Right atrium auricular region (tissue), 2 donors: ENCODE measurements around the gene PCDHGA6. TPM values are rescaled to one million over a fixed set of nuclear protein-coding genes. Genes with fewer than 3 reads are reported as not detected.
"Not testable (repeated sequence)": the region's sequence is repeated elsewhere in the genome, so short reads cannot be mapped to it uniquely, and the experiment has no call there.

Source experiments
- DNase-seq: peaks from one replicate; pipeline ENCODE4 v3.0.0-alpha.2; 2019; ENCODE audit warnings: low spot score
- H3K27ac ChIP-seq, 2 donors: fragments of 200-600 bp; sonication (generic); 1 replicate in 1 of 2; 2 replicates in 1 of 2; pipeline ENCODE4 v1.5.1; 2016 to 2019
- H3K27me3 ChIP-seq, 2 donors: fragments of 200-600 bp; sonication (generic); one replicate each; pipeline versions ENCODE4 v1.5.1 to v1.6.0; 2017 to 2019
- H3K36me3 ChIP-seq: fragments of 200-600 bp; sonication (generic); one replicate; pipeline ENCODE4 v1.5.1; 2016
- H3K4me1 ChIP-seq, 2 donors: fragments of 200-600 bp; sonication (generic); one replicate each; pipeline versions ENCODE4 v1.5.1 to v1.6.0; 2017 to 2019
- H3K4me3 ChIP-seq, 2 donors: fragments of 200-600 bp; sonication (generic); 1 replicate in 1 of 2; 2 replicates in 1 of 2; pipeline ENCODE4 v1.5.1; 2017 to 2019; ENCODE audit warnings: mild to moderate bottlenecking in 1 of 2, moderate library complexity in 1 of 2
- H3K9me3 ChIP-seq, 2 donors: fragments of 200-600 bp; sonication (generic); one replicate each; pipeline ENCODE4 v1.5.1; 2019
- total RNA-seq, 2 donors: library from RNA; depleted of rRNA; stranded (reverse); fragments of >200 nt; gene quantifications; one replicate each; pipeline ENCODE4 v1.1.0, GENCODE V29; 2016
- TF ChIP-seq, protein P1 (sequence below), 2 donors: fragments of 200-600 bp; sonication (generic); IDR thresholded peaks; one replicate each; pipeline ENCODE4 v1.5.1; 2019; ENCODE audit warnings: antibody characterized with exemption in 2 of 2

The PCDHGA6 gene
- total RNA-seq, 2 donors from 2014 or later: 4.7 to 5.3 TPM

DNA sequence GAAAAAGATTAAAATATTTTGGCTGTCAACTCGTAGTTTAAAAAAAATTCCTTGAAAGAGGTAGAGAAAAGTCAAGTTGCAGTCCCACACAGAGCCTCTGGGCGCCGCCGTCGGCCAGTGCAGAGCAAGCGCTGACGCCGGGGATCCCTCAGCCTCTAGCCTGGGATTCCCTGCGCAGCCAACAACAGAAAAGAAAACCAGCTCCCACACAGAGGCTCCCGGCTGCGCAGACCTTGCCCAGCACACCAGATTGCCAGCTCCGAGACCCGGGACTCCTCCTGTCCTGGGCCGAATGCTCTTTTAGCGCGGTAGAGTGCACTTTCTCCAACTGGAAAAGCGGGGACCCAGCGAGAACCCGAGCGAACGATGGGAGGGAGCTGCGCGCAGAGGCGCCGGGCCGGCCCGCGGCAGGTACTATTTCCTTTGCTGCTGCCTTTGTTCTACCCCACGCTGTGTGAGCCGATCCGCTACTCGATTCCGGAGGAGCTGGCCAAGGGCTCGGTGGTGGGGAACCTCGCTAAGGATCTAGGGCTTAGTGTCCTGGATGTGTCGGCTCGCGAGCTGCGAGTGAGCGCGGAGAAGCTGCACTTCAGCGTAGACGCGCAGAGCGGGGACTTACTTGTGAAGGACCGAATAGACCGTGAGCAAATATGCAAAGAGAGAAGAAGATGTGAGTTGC, 43.9 kb downstream of the PCDHGA6 start, which contains the start of gene PCDHGB7:
TSS of gene PCDHGB7 (plus strand) at position 184 of the 679 bp plus-strand sequence. CDS start at position 367, 183 bp downstream.
- Histone ChIP-seq H3K4me3 (peak within 1 kb of the TSS; percentile 31 to 44), H3K4me1 (peaks cover 0 to 13% of the 10 kb centered on the region in 2 donors), H3K27ac (peak within 1 kb of the TSS in 1 of 2 donors; percentile 33), H3K9me3 (peaks cover 36 to 84% of the 10 kb centered on the region in 2 donors)
- TF ChIP-seq, protein P1, sequence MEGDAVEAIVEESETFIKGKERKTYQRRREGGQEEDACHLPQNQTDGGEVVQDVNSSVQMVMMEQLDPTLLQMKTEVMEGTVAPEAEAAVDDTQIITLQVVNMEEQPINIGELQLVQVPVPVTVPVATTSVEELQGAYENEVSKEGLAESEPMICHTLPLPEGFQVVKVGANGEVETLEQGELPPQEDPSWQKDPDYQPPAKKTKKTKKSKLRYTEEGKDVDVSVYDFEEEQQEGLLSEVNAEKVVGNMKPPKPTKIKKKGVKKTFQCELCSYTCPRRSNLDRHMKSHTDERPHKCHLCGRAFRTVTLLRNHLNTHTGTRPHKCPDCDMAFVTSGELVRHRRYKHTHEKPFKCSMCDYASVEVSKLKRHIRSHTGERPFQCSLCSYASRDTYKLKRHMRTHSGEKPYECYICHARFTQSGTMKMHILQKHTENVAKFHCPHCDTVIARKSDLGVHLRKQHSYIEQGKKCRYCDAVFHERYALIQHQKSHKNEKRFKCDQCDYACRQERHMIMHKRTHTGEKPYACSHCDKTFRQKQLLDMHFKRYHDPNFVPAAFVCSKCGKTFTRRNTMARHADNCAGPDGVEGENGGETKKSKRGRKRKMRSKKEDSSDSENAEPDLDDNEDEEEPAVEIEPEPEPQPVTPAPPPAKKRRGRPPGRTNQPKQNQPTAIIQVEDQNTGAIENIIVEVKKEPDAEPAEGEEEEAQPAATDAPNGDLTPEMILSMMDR (IDR thresholded peaks at IDR 0.05): peak; percentile 69 to 80
- not testable (repeated sequence) for H3K27me3 ChIP-seq, H3K36me3 ChIP-seq
- DNase-seq: peak; percentile 79

DNA sequence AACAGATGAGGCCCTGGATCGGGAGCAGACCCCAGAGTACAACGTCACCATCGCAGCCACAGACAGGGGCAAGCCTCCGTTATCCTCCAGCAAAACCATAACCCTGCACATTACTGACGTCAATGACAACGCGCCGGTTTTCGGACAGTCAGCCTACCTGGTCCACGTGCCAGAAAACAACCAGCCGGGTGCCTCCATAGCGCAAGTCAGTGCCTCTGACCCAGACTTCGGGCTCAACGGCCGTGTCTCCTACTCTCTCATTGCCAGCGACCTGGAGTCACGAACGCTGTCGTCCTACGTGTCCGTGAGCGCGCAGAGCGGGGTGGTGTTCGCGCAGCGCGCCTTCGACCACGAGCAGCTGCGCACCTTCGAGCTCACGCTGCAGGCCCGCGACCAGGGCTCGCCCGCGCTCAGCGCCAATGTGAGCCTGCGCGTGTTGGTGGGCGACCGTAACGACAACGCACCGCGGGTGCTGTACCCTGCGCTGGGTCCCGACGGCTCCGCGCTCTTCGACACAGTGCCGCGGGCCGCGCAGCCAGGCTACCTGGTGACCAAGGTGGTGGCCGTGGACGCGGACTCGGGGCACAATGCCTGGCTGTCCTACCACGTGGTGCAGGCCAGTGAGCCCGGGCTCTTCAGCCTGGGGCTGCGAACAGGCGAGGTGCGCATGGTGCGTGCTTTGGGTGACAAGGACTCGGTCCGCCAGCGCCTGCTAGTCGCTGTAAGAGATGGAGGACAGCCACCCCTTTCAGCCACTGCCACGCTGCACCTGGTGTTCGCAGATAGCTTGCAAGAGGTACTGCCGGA, 45.6 kb downstream of the PCDHGA6 start:
- H3K36me3 ChIP-seq: no peaks in the 10 kb centered on the region
- no peaks in the 10 kb centered on the region for H3K27me3 ChIP-seq
- no peak overlapping the region for H3K27ac ChIP-seq
- H3K9me3 ChIP-seq: peaks cover 33 to 86% of the 10 kb centered on the region in 2 donors
- H3K4me3 ChIP-seq: no peak overlapping the region
- H3K4me1 ChIP-seq: peaks cover 0 to 13% of the 10 kb centered on the region in 2 donors
- DNase-seq: no peak
- TF ChIP-seq, protein P1 (IDR thresholded peaks at IDR 0.05): no peak

DNA sequence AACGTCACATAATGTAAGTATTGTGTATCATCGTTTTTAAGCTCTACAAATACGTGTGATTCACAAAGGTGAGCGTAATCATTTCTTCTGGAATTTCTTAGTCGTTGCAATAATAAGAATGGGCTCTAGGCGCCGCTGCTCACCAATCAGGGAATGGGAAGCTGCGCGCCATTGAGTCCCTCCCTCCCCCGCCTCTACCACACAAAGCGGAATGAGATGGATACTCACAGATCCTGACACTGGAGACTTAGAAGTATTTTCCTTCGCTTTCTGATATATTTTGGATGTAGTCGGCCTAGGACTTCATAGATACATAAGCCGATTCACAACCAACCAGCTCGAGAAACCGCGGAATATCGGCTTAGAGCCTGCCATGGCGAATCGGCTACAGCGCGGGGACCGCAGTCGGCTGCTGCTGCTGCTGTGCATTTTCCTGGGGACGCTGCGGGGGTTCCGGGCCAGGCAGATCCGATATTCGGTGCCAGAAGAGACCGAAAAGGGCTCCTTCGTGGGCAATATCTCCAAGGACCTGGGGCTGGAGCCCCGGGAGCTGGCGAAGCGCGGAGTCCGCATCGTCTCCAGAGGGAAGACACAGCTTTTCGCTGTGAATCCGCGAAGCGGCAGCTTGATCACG, 47.3 kb downstream of the PCDHGA6 start, which contains the start of gene PCDHGA11:
TSS of gene PCDHGA11 (plus strand) at position 197 of the 634 bp plus-strand sequence. CDS start at position 374, 177 bp downstream.
- H3K4me1 ChIP-seq: peaks cover 0 to 13% of the 10 kb centered on the region in 2 donors
- peaks cover 38 to 87% of the 10 kb centered on the region in 2 donors for H3K9me3 ChIP-seq
- H3K36me3 ChIP-seq: no peaks in the 10 kb centered on the region
- peak within 1 kb of the TSS; percentile 27 to 41 for H3K4me3 ChIP-seq
- no peak for DNase-seq
- TF ChIP-seq, protein P1 (IDR thresholded peaks at IDR 0.05): peak; percentile 42 to 70
- H3K27me3 ChIP-seq: no peaks in the 10 kb centered on the region
- H3K27ac ChIP-seq: no peak within 1 kb of the TSS

DNA sequence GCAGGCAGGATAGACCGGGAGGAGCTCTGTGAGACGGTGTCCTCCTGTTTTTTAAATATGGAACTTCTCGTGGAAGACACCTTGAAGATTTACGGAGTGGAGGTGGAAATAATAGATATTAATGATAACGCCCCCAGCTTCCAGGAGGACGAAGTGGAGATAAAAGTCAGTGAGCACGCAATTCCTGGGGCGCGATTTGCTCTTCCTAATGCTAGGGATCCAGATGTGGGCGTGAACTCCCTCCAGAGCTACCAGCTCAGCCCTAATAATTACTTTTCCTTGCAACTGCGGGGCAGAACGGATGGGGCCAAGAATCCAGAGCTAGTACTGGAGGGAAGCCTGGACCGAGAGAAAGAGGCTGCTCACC, 47.8 kb downstream of the PCDHGA6 start:
- Histone ChIP-seq H3K36me3 (no peaks in the 10 kb centered on the region), H3K4me3 (peak overlapping the region; percentile 27 to 41), H3K27ac (no peak overlapping the region), H3K4me1 (peaks cover 0 to 13% of the 10 kb centered on the region in 2 donors), H3K27me3 (no peaks in the 10 kb centered on the region), H3K9me3 (peaks cover 38 to 88% of the 10 kb centered on the region in 2 donors)
- DNase-seq: no peak
- TF ChIP-seq, protein P1 (IDR thresholded peaks at IDR 0.05): no peak

DNA sequence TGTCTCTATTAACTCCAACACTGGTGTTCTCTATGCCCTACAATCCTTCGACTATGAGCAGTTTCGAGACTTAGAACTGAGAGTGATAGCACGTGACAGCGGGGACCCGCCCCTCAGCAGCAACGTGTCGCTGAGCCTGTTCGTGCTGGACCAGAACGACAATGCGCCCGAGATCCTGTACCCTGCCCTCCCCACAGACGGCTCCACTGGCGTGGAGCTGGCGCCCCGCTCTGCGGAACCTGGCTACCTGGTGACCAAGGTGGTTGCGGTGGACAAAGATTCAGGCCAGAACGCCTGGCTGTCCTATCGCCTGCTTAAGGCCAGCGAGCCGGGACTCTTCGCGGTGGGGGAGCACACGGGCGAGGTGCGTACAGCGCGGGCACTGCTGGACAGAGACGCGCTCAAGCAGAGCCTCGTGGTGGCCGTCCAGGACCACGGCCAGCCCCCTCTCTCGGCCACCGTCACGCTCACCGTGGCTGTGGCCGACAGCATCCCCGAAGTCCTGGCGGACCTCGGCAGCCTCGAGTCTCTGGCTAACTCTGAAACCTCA, 49.1 kb downstream of the PCDHGA6 start:
- Histone ChIP-seq H3K27me3 (no peaks in the 10 kb centered on the region), H3K27ac (no peak overlapping the region), H3K9me3 (peaks cover 40 to 100% of the 10 kb centered on the region in 2 donors), H3K4me3 (no peak overlapping the region), H3K36me3 (peaks cover 6% of the 10 kb centered on the region), H3K4me1 (peaks cover 0 to 13% of the 10 kb centered on the region in 2 donors)
- no peak for DNase-seq
- TF ChIP-seq, protein P1 (IDR thresholded peaks at IDR 0.05): no peak
